Measurements from ENCODE around the gene CAPN1.

Gene CAPN1

GRCh38 chr11:65204143-65204542 lies 22.4 kb downstream of the CAPN1 start:
- peak; percentile 34 for DNase-seq

GRCh38 chr11:65204646-65205601 lies 23.2 kb downstream of the CAPN1 start:
- peak; percentile 83 for DNase-seq

GRCh38 chr11:65205602-65205967 lies 23.9 kb downstream of the CAPN1 start:
- no peak for DNase-seq

GRCh38 chr11:65206441-65206841 lies 24.7 kb downstream of the CAPN1 start:
- DNase-seq, result no peak

- DNase-seq, result no peak
Measured at GRCh38 chr11:65206901-65207300, 25.2 kb downstream of the CAPN1 start.

GRCh38 chr11:65207918-65208784 lies 26.4 kb downstream of the CAPN1 start:
- DNase-seq, result no peak

- no peak for DNase-seq
Measured at GRCh38 chr11:65208785-65209710, 27.3 kb downstream of the CAPN1 start.

GRCh38 chr11:65209711-65210360 lies 28.1 kb downstream of the CAPN1 start:
- no peak for DNase-seq

- DNase-seq, result peak; percentile 58
Measured at GRCh38 chr11:65210361-65210731, 28.6 kb downstream of the CAPN1 start.

- no peak for DNase-seq
Measured at GRCh38 chr11:65210748-65211147, 29.0 kb downstream of the CAPN1 start.

- DNase-seq, result no peak
Measured at GRCh38 chr11:65211293-65212105, 29.8 kb downstream of the CAPN1 start.

- no peak for DNase-seq
Measured at GRCh38 chr11:65212226-65212801, 30.6 kb downstream of the CAPN1 start.

- DNase-seq, result no peak
Measured at GRCh38 chr11:65213322-65214211, 31.8 kb downstream of the CAPN1 start.

- no peak for DNase-seq
Measured at GRCh38 chr11:65214212-65214845, 32.6 kb downstream of the CAPN1 start.

- peak; percentile 74 for DNase-seq
Measured at GRCh38 chr11:65215441-65216076, 33.8 kb downstream of the CAPN1 start.

- DNase-seq, result no peak
Measured at GRCh38 chr11:65216830-65217229, 35.1 kb downstream of the CAPN1 start.

- no peak for DNase-seq
Measured at GRCh38 chr11:65217441-65218423, 36.0 kb downstream of the CAPN1 start.

Data from activated effector memory CD4-positive, alpha-beta T cell treated with anti-CD3 and anti-CD28 coated beads, Interleukin-2, amount 50 U/mL, for 16 hours (primary cell).